Measurements from ENCODE around the gene USP40. TPM values are rescaled to one million over a fixed set of nuclear protein-coding genes. Genes with fewer than 3 reads are reported as not detected.

The USP40 gene
- total RNA-seq, 3 donors from 2014 or later (not counting 1 experiment from before 2014, with no cell fraction given): 17.4 to 20.6 (median 19.4) TPM

- Histone ChIP-seq H3K9me3 (ENCODE audit: control insufficient read depth, insufficient read depth, low read length) (no peaks in the 10 kb centered on the region), H3K36me3 (ENCODE audit: control insufficient read depth, insufficient read depth, low read length) (peaks cover 7% of the 10 kb centered on the region), H3K27me3 (ENCODE audit: control insufficient read depth, insufficient read depth, low read length) (no peaks in the 10 kb centered on the region), H3K27ac (ENCODE audit: low read length) (no peak overlapping the region), H3K4me1 (ENCODE audit: control insufficient read depth, insufficient read depth, low read length) (no peaks in the 10 kb centered on the region), H3K4me3 (ENCODE audit: low read length) (no peak overlapping the region)
- DNase-seq: no peak
- no peaks in the 10 kb centered on the region for H3K9me3 Mint-ChIP-seq
- no peak for ATAC-seq
- H3K4me3 Mint-ChIP-seq: no peak overlapping the region
- intact Hi-C loops (cut with micrococcal nuclease): no loop called here
- no peaks in the 10 kb centered on the region for H3K4me1 Mint-ChIP-seq
- no peak for TF ChIP-seq CTCF (IDR thresholded peaks at IDR 0.05)
- 92% methylated on average over 6 of the region's 6 CpGs for whole genome bisulfite sequencing (ENCODE audit: insufficient coverage)
- H3K27me3 Mint-ChIP-seq (ENCODE audit: low read depth in 2 of 2): no peaks in the 10 kb centered on the region
- no peaks in the 10 kb centered on the region for H3K36me3 Mint-ChIP-seq
- no peak overlapping the region for H3K27ac Mint-ChIP-seq
Observed at GRCh38 chr2:233531955-233532354, 34.6 kb downstream of the USP40 start.

- Mint-ChIP-seq H3K4me3 (no peak overlapping the region), H3K27ac (no peak overlapping the region), H3K9me3 (no peaks in the 10 kb centered on the region), H3K4me1 (no peaks in the 10 kb centered on the region), H3K27me3 (ENCODE audit: low read depth in 2 of 2) (no peaks in the 10 kb centered on the region), H3K36me3 (no peaks in the 10 kb centered on the region)
- Histone ChIP-seq H3K4me3 (ENCODE audit: low read length) (no peak overlapping the region), H3K27me3 (ENCODE audit: control insufficient read depth, insufficient read depth, low read length) (no peaks in the 10 kb centered on the region), H3K9me3 (ENCODE audit: control insufficient read depth, insufficient read depth, low read length) (no peaks in the 10 kb centered on the region), H3K36me3 (ENCODE audit: control insufficient read depth, insufficient read depth, low read length) (peaks cover 7% of the 10 kb centered on the region), H3K27ac (ENCODE audit: low read length) (no peak overlapping the region), H3K4me1 (ENCODE audit: control insufficient read depth, insufficient read depth, low read length) (no peaks in the 10 kb centered on the region)
- ATAC-seq (no peak), DNase-seq (no peak)
- intact Hi-C loops (cut with micrococcal nuclease): no loop called here
- no peak for TF ChIP-seq CTCF (IDR thresholded peaks at IDR 0.05)
- no CpG with 5 or more reads among the region's 1 CpG for WGBS (ENCODE audit: insufficient coverage)
Observed at GRCh38 chr2:233530381-233530780, 36.2 kb downstream of the USP40 start.

- no peak overlapping the region for H3K4me3 ChIP-seq (ENCODE audit: low read length)
- H3K4me3 Mint-ChIP-seq: no peak overlapping the region
Observed at GRCh38 chr2:233528182-233528581, 38.4 kb downstream of the USP40 start.

More at GRCh38 chr2:233528182-233528581, 38.4 kb downstream of the USP40 start:
- no peaks in the 10 kb centered on the region for H3K4me1 Mint-ChIP-seq
- H3K27ac Mint-ChIP-seq: no peak overlapping the region
- DNase-seq (no peak), ATAC-seq (no peak)
- peaks cover 4% of the 10 kb centered on the region for H3K36me3 Mint-ChIP-seq
- no peaks in the 10 kb centered on the region for H3K4me1 ChIP-seq (ENCODE audit: control insufficient read depth, insufficient read depth, low read length)
- intact Hi-C loops (cut with micrococcal nuclease): no loop called here
- no peaks in the 10 kb centered on the region for H3K27me3 Mint-ChIP-seq (ENCODE audit: low read depth in 2 of 2)
- H3K27me3 ChIP-seq (ENCODE audit: control insufficient read depth, insufficient read depth, low read length): no peaks in the 10 kb centered on the region
- TF ChIP-seq CTCF (IDR thresholded peaks at IDR 0.05): no peak
- H3K9me3 Mint-ChIP-seq: no peaks in the 10 kb centered on the region
- peaks cover 12% of the 10 kb centered on the region for H3K36me3 ChIP-seq (ENCODE audit: control insufficient read depth, insufficient read depth, low read length)
- H3K9me3 ChIP-seq (ENCODE audit: control insufficient read depth, insufficient read depth, low read length): no peaks in the 10 kb centered on the region
- WGBS (ENCODE audit: insufficient coverage): 95% methylated on average over 10 of the region's 10 CpGs
- no peak overlapping the region for H3K27ac ChIP-seq (ENCODE audit: low read length)

Data from natural killer cell (primary cell).